Natural killer cell treated with Interleukin-12 subunit alpha and Interleukin-12 subunit beta and Interleukin-15 and Interleukin-18, amount 100 ng/mL, for 72 hours (primary cell): ENCODE measurements around the gene FERMT3. TPM values are rescaled to one million over a fixed set of nuclear protein-coding genes. Genes with fewer than 3 reads are reported as not detected.
A peak's percentile ranks its signal among the peaks of the same experiment; 100 is the strongest.
"Not testable (repeated sequence)": the region's sequence is repeated elsewhere in the genome, so short reads cannot be mapped to it uniquely, and the experiment has no call there.

Experiments
- ATAC-seq, 2 donors: fragments of 150-1000 bp; cut with Tn5 transposase in 1 of 2; sonication (Bioruptor Pico), chemical (Tn5 transposase) in 1 of 2; 2 replicates each; pipeline ENCODE4 v1.10.0; 2021
- DNase-seq: peaks from one replicate; pipeline ENCODE4 v3.0.0; 2022; ENCODE audit warnings: low spot score
- H3K27ac Mint-ChIP-seq, 2 donors: 1 replicate in 1 of 2; 2 replicates in 1 of 2; pipeline ENCODE4 v1.8.0; 2022; ENCODE audit warnings: mixed read lengths in 2 of 2, mild to moderate bottlenecking in 1 of 2, moderate library complexity in 1 of 2
- H3K27me3 Mint-ChIP-seq, 2 donors: 1 replicate in 1 of 2; 2 replicates in 1 of 2; pipeline ENCODE4 v1.8.0; 2022; ENCODE audit warnings: mixed read lengths in 2 of 2
- H3K36me3 Mint-ChIP-seq: one replicate; pipeline ENCODE4 v1.8.0; 2022; ENCODE audit warnings: mixed read lengths
- H3K4me1 Mint-ChIP-seq, 2 donors: 1 replicate in 1 of 2; 2 replicates in 1 of 2; pipeline ENCODE4 v1.8.0; 2022; ENCODE audit warnings: low read depth in 2 of 2, mixed read lengths in 2 of 2, mild to moderate bottlenecking in 1 of 2
- H3K4me3 Mint-ChIP-seq: one replicate; pipeline ENCODE4 v1.8.0; 2022; ENCODE audit warnings: mixed read lengths
- H3K9me3 Mint-ChIP-seq: 2 replicates; pipeline ENCODE4 v1.8.0; 2022; ENCODE audit warnings: mixed read lengths
- total RNA-seq, 2 donors: library from RNA; stranded (reverse); gene quantifications; one replicate each; pipeline ENCODE4 v1.2.3, GENCODE V29; 2022

FERMT3 gene
- 100 to 1,000 TPM; 249 to 276 TPM for total RNA-seq

DNA sequence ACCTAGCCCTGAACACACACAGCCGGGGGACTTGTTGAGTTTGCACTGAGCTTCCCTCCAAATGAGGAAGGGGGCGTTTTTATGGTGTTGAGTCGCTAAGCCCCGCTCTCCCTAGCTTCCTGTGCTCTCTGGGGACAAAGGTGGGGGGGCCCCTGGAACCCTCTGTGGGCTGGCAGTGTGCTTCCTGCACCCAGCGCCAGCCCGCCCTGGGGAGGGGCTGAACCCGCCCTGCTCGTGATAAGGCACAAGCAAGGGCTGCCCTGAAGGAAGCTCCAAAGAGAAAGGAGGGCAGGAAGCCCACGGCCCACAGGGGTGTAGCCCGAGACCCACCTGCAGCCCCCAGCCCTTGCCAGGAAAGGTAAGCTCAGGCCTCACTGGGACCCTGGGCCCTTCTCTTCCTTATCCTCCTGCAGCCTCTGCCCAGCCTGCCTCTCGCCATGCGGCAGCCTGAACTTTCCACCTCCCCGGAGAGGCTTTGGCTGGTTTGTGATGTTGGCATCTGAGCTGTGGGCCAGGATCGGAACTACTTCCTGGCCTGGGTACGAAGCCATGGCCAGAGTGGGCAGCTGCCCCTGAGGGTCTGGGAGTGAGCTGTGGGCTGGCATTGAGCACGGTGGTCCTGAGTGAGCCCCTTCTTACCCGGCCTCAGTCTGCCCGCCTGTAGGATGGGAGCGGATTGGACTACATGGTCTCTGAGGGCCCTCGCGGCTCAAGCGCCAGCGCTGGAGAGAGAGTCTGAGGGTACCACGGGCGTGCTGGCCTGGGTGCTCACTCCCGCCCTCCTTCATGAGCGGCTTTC is at the start of gene FERMT3:
Gene FERMT3, plus strand, starts transcription at position 265 of the 799 bp plus-strand sequence. CDS start 644 bp downstream, outside the sequence.
- peak; percentile 84 for DNase-seq
- Mint-ChIP-seq H3K36me3 (peaks cover 25% of the 10 kb centered on the region), H3K27ac (peak within 1 kb of the TSS; percentile 95 to 97), H3K9me3 (no peaks in the 10 kb centered on the region), H3K4me3 (peak within 1 kb of the TSS; percentile 90), H3K4me1 (peaks cover 27 to 41% of the 10 kb centered on the region in 2 donors), H3K27me3 (no peaks in the 10 kb centered on the region)
- ATAC-seq = peak; percentile 57 to 67

DNA sequence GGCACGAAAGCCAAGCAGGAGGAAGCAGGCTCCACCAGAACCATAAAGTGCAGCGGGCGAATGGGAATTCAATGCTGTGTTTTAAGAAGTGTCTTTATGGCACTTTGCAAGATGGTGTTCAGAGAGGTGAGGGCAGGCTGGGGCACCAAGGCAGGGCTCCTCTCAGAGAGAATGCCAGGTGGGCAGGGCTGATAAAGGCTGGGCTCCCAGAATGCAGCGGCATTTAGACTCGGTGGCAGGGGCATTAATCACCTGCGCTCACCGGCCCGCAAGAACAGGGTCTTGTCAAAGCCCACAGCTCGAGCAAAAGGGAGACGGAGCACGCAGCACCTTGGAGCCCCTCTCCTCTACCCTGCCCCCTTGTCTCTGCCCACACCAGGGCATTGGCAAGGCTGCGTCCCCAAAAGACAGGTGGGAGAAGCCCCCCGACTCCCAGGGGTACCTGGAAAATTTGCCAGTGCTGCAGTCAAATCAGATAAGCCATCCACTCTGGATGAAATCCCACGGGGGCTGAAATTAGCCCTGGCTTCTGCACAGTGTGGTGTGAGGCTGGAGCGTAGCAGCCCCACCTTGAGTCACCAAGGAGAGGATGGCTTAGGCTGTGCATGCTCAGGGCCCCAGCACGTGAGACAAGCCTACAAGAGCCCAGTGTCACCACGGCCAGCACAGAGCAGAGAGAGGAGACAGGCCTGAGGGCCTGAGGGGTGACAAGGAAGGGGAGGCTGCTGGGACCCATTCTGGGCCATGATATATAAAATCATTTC is 48.7 kb upstream of the FERMT3 start:
- H3K4me1 Mint-ChIP-seq = peaks cover 0 to 8% of the 10 kb centered on the region in 2 donors

DNA sequence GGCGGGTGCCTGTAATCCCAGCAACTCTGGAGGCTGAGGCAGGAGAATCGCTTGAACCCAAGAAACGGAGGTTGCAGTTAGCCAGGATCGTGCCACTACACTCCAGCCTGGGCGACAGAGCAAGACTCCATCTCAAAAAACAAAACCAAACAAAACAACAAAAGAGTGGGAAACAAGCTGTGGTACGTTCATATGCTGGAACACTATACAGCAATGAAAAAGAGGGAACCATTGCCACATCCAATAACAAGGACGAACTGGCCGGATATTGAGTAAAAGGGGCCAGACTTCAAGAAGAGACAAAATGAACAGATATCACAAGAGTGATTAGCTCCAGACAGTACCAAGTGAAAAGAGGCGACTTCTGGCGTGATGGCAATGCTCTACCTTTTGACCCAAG is 45.5 kb upstream of the FERMT3 start:
- DNase-seq (no peak), ATAC-seq (no peak)
- H3K27me3 Mint-ChIP-seq = no peaks in the 10 kb centered on the region
- no peak overlapping the region for H3K27ac Mint-ChIP-seq
- peaks cover 5 to 6% of the 10 kb centered on the region in 2 donors for H3K4me1 Mint-ChIP-seq
- H3K9me3 Mint-ChIP-seq = no peaks in the 10 kb centered on the region
- no peaks in the 10 kb centered on the region for H3K36me3 Mint-ChIP-seq
- no peak overlapping the region for H3K4me3 Mint-ChIP-seq

More for the DNA sequence above, 48.7 kb upstream of the FERMT3 start:
- peak in 1 of 2 donors; percentile 8 for ATAC-seq
- Mint-ChIP-seq H3K9me3 (no peaks in the 10 kb centered on the region), H3K36me3 (no peaks in the 10 kb centered on the region), H3K27ac (no peak overlapping the region), H3K27me3 (peaks cover 0 to 7% of the 10 kb centered on the region in 2 donors), H3K4me3 (no peak overlapping the region)
- DNase-seq = no peak

DNA sequence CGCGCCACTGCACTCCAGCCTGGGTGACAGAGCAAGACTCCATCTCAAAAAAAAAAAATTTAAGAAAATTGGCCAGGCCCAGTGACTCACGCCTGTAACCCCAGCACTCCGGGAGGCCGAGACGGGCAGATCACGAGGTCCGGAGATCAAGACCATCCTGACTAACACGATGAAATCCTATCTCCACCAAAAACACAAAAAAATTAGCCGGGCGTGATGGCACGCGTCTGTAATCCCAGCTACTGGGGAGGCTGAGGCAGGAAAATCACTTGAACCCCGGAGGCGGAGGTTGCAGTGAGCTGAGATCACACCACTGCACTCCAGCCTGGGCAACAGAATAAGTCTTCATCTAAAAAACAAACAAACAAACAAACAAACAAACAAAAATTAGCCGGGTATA is 43.8 kb upstream of the FERMT3 start:
- H3K27ac Mint-ChIP-seq, H3K27me3 Mint-ChIP-seq, ATAC-seq, DNase-seq, H3K4me3 Mint-ChIP-seq, H3K4me1 Mint-ChIP-seq, H3K9me3 Mint-ChIP-seq, H3K36me3 Mint-ChIP-seq: not testable (repeated sequence)

GRCh38 chr11:64163951-64164350 is 42.6 kb upstream of the FERMT3 start:
- Mint-ChIP-seq H3K36me3 (no peaks in the 10 kb centered on the region), H3K4me1 (peaks cover 6 to 8% of the 10 kb centered on the region in 2 donors), H3K27ac (no peak overlapping the region), H3K9me3 (no peaks in the 10 kb centered on the region), H3K4me3 (no peak overlapping the region), H3K27me3 (no peaks in the 10 kb centered on the region)
- DNase-seq (no peak), ATAC-seq (no peak)

DNA sequence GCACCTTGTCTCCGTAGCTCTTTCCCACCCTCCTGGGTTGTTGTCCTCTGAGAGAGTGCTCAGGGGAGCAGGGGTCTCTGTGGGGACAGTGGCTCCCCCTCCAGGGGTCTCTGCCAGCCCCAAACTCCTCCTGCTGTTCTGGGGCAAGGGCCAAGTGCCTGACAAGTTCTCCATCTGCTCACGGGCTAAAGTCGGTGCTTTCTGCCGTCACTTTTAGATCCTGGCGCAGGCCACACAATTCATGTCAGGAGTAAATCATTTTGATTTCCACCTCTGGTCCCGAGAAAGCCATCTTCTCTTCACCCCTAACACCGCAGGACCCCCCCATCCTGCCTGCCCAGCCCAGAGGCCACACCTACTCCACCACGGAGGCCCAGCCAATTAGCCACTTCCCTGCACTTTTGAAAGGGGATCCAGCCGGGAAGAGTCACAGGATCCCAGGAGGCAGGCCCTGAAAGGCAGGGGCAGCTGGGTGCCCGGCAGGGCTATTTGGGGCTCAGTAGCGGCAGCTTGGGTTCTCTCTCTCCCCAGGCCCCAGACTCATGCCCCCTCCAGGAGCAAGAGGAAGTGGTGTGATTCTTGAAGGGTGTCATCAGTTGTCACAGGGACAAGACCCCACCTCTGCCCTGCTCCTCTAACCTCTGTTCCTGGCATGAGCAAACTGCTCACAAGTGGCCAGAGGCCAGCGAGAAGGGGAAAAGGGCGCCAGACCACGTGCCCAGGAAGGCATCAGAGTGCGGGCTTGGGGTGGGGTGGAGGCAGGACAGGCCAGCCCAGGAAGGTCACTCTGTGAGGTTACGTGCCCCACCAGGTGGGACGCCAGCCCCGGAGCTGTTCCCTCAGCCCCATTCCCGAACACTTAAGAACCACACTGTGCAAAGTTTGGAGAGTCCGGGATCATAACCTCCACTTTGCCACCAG is 41.9 kb upstream of the FERMT3 start:
- DNase-seq = no peak
- no peaks in the 10 kb centered on the region for H3K36me3 Mint-ChIP-seq
- peaks cover 6 to 8% of the 10 kb centered on the region in 2 donors for H3K4me1 Mint-ChIP-seq
- peak overlapping the region; percentile 72 for H3K4me3 Mint-ChIP-seq
- ATAC-seq = no peak
- no peaks in the 10 kb centered on the region for H3K27me3 Mint-ChIP-seq
- H3K27ac Mint-ChIP-seq = peak overlapping the region in 1 of 2 donors; percentile 61
- no peaks in the 10 kb centered on the region for H3K9me3 Mint-ChIP-seq

DNA sequence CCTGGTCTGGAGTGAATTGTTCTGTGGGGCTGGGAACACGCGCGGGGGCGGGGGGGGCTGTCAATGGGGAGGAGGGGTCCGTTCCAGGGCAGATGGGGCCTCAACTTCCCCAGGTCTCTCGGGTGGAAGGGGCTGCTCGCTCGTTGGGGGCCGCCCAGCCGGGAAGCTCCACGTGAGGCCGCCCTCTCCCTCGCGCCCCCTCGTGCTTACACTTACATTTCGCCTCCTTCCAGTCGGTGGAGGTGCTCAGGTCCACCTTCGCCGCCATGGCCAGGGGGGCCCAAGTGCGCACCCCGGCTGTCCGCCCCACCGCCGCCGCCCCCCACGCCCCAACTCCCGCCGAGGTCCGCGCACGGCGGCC is 41.1 kb upstream of the FERMT3 start:
- H3K4me1 Mint-ChIP-seq = peaks cover 6 to 8% of the 10 kb centered on the region in 2 donors
- no peaks in the 10 kb centered on the region for H3K27me3 Mint-ChIP-seq
- ATAC-seq (peak; percentile 3 to 16), DNase-seq (no peak)
- H3K4me3 Mint-ChIP-seq = peak overlapping the region; percentile 72
- H3K36me3 Mint-ChIP-seq = no peaks in the 10 kb centered on the region
- no peak overlapping the region for H3K27ac Mint-ChIP-seq
- no peaks in the 10 kb centered on the region for H3K9me3 Mint-ChIP-seq

GRCh38 chr11:64165842-64166635 is 40.5 kb upstream of the FERMT3 start, which contains the start of gene MACROD1:
TSS of gene MACROD1 (minus strand) at chr11:64166113. CDS start at chr11:64165994, 119 bp downstream.
- Mint-ChIP-seq H3K9me3 (no peaks in the 10 kb centered on the region), H3K4me3 (peak within 1 kb of the TSS; percentile 87), H3K27me3 (no peaks in the 10 kb centered on the region)

GRCh38 chr11:64170419-64170818 is 36.1 kb upstream of the FERMT3 start:
- no peak overlapping the region for H3K27ac Mint-ChIP-seq
- no peaks in the 10 kb centered on the region for H3K27me3 Mint-ChIP-seq
- peaks cover 0 to 2% of the 10 kb centered on the region in 2 donors for H3K4me1 Mint-ChIP-seq
- DNase-seq = no peak
- H3K36me3 Mint-ChIP-seq = no peaks in the 10 kb centered on the region
- ATAC-seq = no peak
- H3K9me3 Mint-ChIP-seq = no peaks in the 10 kb centered on the region
- H3K4me3 Mint-ChIP-seq = no peak overlapping the region

More at GRCh38 chr11:64165842-64166635, 40.5 kb upstream of the FERMT3 start, which contains the start of gene MACROD1:
- peaks cover 6 to 8% of the 10 kb centered on the region in 2 donors for H3K4me1 Mint-ChIP-seq
- no peaks in the 10 kb centered on the region for H3K36me3 Mint-ChIP-seq
- DNase-seq = peak; percentile 86
- H3K27ac Mint-ChIP-seq = peak within 1 kb of the TSS in 1 of 2 donors; percentile 61
- ATAC-seq = peak; percentile 96

GRCh38 chr11:64173616-64174355 is 32.7 kb upstream of the FERMT3 start:
- no peaks in the 10 kb centered on the region for H3K36me3 Mint-ChIP-seq
- no peaks in the 10 kb centered on the region for H3K9me3 Mint-ChIP-seq
- no peak for ATAC-seq
- no peak overlapping the region for H3K4me3 Mint-ChIP-seq
- peaks cover 2 to 6% of the 10 kb centered on the region in 2 donors for H3K4me1 Mint-ChIP-seq
- no peak for DNase-seq
- no peaks in the 10 kb centered on the region for H3K27me3 Mint-ChIP-seq
- H3K27ac Mint-ChIP-seq = no peak overlapping the region

DNA sequence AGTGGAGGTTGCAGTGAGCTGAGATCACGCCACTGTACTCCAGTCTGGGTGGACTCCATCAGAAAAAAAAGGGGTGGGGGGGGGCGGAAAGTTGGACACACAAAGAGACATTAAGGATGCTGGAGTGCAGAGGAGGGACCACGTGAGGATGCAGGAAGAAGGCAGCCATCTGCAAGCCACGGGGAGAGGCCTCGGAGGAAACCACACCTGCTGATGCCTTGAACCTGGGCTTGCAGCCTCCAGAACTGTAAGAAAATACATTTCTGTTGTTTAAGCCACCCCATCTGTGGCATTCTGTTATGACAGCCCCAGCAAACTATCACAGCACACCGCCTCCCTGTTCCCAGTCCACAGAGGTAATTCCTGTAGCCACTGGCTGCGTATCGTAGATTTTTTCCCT is 29.8 kb upstream of the FERMT3 start:
- Mint-ChIP-seq H3K27me3 (no peaks in the 10 kb centered on the region), H3K4me3 (no peak overlapping the region), H3K36me3 (no peaks in the 10 kb centered on the region), H3K4me1 (peaks cover 6 to 11% of the 10 kb centered on the region in 2 donors), H3K9me3 (no peaks in the 10 kb centered on the region), H3K27ac (no peak overlapping the region)
- ATAC-seq (no peak), DNase-seq (no peak)

DNA sequence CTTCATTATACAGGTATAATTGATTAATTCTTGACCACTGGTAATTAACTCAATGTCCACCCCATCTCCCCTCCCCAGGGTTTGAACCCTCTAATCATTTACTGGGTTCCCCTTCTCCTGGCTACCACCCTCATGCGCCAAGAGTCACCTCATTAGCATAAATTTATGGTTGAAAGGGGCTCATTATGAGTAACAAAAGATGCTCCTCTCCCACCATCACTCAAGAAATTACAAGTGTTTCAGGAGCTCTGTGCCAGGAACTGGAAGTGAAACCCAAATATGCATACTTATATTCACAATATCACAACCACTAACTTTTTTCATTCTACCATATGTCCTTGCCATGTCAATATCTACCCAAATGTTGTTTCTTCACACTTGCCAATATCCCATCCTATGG is 28.3 kb upstream of the FERMT3 start:
- Mint-ChIP-seq H3K4me1 (peaks cover 7 to 14% of the 10 kb centered on the region in 2 donors), H3K9me3 (no peaks in the 10 kb centered on the region), H3K27ac (no peak overlapping the region), H3K4me3 (no peak overlapping the region), H3K36me3 (no peaks in the 10 kb centered on the region), H3K27me3 (no peaks in the 10 kb centered on the region)
- ATAC-seq (peak in 1 of 2 donors; percentile 34), DNase-seq (no peak)
